Esophagus squamous epithelium (tissue), 5 donors: ENCODE measurements around the gene NUTF2. TPM values are rescaled to one million over a fixed set of nuclear protein-coding genes. Genes with fewer than 3 reads are reported as not detected.

Experiments used
- DNase-seq: peaks from one replicate; lab custom pipeline; 2025; lab: John Stamatoyannopoulos, UW
- H3K27ac ChIP-seq, 4 donors: fragments of 200-600 bp; sonication (generic); one replicate each; pipeline ENCODE4 v1.5.1; 2016 to 2019; ENCODE audit warnings: mild to moderate bottlenecking in 1 of 4
- H3K27me3 ChIP-seq, 4 donors: fragments of 200-600 bp; sonication (generic); 1 replicate in 3 of 4; 2 replicates in 1 of 4; pipeline versions ENCODE4 v1.5.1 to v1.6.0; 2017 to 2021; ENCODE audit warnings: antibody characterized with exemption in 1 of 4
- H3K36me3 ChIP-seq, 3 donors: fragments of 200-600 bp; sonication (generic); one replicate each; pipeline ENCODE4 v1.5.1; 2016 to 2019
- H3K4me1 ChIP-seq, 3 donors: fragments of 200-600 bp; sonication (generic); one replicate each; pipeline ENCODE4 v1.5.1; 2017 to 2019
- H3K4me3 ChIP-seq, 4 donors: fragments of 200-600 bp; sonication (generic); 1 replicate in 3 of 4; 2 replicates in 1 of 4; pipeline ENCODE4 v1.5.1; 2016 to 2019; ENCODE audit warnings: mild to moderate bottlenecking in 2 of 4, moderate library complexity in 1 of 4
- H3K9me3 ChIP-seq, 3 donors: fragments of 200-600 bp; sonication (generic); one replicate each; pipeline ENCODE4 v1.5.1; 2016 to 2019
- POLR2A ChIP-seq, 4 donors: fragments of 450-650 bp; IDR thresholded peaks; one replicate each; pipeline ENCODE4 v1.6.1; 2017; ENCODE audit warnings: antibody characterized with exemption in 4 of 4, mild to moderate bottlenecking in 4 of 4, moderate library complexity in 3 of 4
- WGBS, 2 donors: methylation state at CpG; one replicate each; pipeline ENCODE4 v1.1.5; 2018; 5-methylcytosine and 5-hydroxymethylcytosine counted together
- intact Hi-C: fragments of 100-400 bp; cut with DNase I; formaldehyde crosslinking; loops from one replicate; pipeline ENCODE4 v1.15.0; 2022
- total RNA-seq, 4 donors: library from RNA; depleted of rRNA; stranded (reverse); fragments of >200 nt; gene quantifications; one replicate each; pipeline ENCODE4 v1.1.0, GENCODE V29; 2016
- TF ChIP-seq, protein P1 (sequence below), 6 experiments: fragments of 450-650 bp in 4 of 6; fragments of 200-600 bp in 2 of 6; sonication (generic) in 2 of 6; IDR thresholded peaks; one replicate each; pipeline ENCODE4 v1.5.1; 2016 to 2019; ENCODE audit warnings: antibody characterized with exemption in 6 of 6, mild to moderate bottlenecking in 4 of 6, moderate library complexity in 4 of 6
- donor health status: DM: yes; HTN: yes; CAD: no.

NUTF2 gene
- total RNA-seq, 4 donors from 2014 or later: 41.4 to 85.1 (median 63.7) TPM

DNA sequence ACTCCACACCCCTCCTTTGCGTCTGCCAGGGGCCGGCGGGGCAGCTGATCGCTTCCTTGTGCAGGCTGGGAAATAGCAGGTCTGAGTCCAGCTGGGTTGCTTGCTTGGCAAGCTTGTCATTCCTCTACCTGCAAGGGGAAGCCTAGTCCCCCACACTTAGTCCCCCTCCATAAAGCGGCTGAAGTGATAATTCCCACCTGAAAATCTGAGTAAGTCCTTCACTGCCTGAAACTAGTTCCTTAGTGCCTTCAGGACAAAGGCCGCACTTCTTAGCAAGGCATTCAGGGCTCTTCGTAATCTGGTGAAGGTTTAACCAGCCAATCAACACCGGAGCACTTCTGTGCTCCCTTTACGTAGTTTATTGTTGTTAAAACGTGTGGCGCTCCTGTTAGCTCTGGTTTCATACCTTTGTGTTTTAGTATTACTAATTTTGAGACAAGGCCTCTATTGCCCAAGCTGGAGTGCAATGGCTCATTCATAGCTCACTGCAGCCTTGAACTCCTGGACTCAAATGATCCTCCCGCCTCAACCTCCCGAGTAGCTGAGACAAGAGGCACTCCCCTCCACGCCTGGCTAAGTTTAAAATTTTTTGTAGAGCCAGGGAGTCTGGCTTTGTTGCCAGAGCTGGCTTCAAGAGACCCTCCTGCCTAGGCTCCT lies 47.1 kb downstream of the NUTF2 start:
- no peak for DNase-seq
- Histone ChIP-seq H3K27me3 (no peaks in the 10 kb centered on the region), H3K36me3 (no peaks in the 10 kb centered on the region), H3K4me1 (peaks cover 25 to 63% (median 50%) of the 10 kb centered on the region in 3 donors), H3K4me3 (peak overlapping the region; percentile 76 to 99 (median 95)), H3K27ac (peak overlapping the region; percentile 93 to 99 (median 98)), H3K9me3 (no peaks in the 10 kb centered on the region)
- no peak for TF ChIP-seq POLR2A (IDR thresholded peaks at IDR 0.05)
- TF ChIP-seq, protein P1, sequence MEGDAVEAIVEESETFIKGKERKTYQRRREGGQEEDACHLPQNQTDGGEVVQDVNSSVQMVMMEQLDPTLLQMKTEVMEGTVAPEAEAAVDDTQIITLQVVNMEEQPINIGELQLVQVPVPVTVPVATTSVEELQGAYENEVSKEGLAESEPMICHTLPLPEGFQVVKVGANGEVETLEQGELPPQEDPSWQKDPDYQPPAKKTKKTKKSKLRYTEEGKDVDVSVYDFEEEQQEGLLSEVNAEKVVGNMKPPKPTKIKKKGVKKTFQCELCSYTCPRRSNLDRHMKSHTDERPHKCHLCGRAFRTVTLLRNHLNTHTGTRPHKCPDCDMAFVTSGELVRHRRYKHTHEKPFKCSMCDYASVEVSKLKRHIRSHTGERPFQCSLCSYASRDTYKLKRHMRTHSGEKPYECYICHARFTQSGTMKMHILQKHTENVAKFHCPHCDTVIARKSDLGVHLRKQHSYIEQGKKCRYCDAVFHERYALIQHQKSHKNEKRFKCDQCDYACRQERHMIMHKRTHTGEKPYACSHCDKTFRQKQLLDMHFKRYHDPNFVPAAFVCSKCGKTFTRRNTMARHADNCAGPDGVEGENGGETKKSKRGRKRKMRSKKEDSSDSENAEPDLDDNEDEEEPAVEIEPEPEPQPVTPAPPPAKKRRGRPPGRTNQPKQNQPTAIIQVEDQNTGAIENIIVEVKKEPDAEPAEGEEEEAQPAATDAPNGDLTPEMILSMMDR (IDR thresholded peaks at IDR 0.05): no peak
- intact Hi-C loops: no loop called here
- 21% methylated on average over 10 to 11 of the region's 14 CpGs for WGBS, 2 donors

GRCh38 chr16:67897231-67897630 lies 50.5 kb downstream of the NUTF2 start:
- TF ChIP-seq, protein P1 (IDR thresholded peaks at IDR 0.05): no peak
- no peak for TF ChIP-seq POLR2A (IDR thresholded peaks at IDR 0.05)
- WGBS, 2 donors: 63 to 78% methylated on average over 3 of the region's 3 CpGs
- no peaks in the 10 kb centered on the region for H3K27me3 ChIP-seq
- H3K36me3 ChIP-seq: peaks cover 0 to 16% (median 0%) of the 10 kb centered on the region in 3 donors
- no peak for DNase-seq
- no peaks in the 10 kb centered on the region for H3K9me3 ChIP-seq
- peaks cover 25 to 63% (median 48%) of the 10 kb centered on the region in 3 donors for H3K4me1 ChIP-seq
- H3K27ac ChIP-seq: peak overlapping the region in 2 of 4 donors; percentile 47 to 62
- intact Hi-C loops: no loop called here
- no peak overlapping the region for H3K4me3 ChIP-seq

DNA sequence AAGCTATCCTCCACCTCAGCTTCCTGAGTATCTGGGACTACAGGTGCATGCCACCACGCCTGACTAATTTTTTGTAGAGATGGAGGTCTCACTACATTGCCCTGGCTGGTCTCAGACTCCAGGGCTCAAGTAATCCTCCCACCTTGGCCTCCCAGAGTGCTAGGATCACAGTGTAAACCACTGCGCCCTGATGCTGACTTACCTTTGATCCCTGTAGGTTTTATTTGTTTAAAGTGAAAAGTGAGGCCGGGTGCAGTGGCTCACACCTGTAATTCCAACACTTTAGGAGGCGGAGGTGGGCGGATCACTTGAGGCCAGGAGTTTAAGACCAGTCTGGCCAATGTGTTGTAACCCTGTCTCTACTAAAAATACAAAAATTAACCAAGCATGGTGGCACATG lies 55.0 kb downstream of the NUTF2 start:
- H3K9me3 ChIP-seq: no peaks in the 10 kb centered on the region
- 93 to 96% methylated on average over 3 to 5 of the region's 5 CpGs for WGBS, 2 donors
- intact Hi-C loops: no loop called here
- H3K27me3 ChIP-seq: no peaks in the 10 kb centered on the region
- TF ChIP-seq, protein P1 (IDR thresholded peaks at IDR 0.05): no peak
- no peak for TF ChIP-seq POLR2A (IDR thresholded peaks at IDR 0.05)
- no peak for DNase-seq
- peaks cover 0 to 45% (median 0%) of the 10 kb centered on the region in 3 donors for H3K36me3 ChIP-seq
- H3K27ac ChIP-seq: no peak overlapping the region
- peaks cover 11 to 23% (median 17%) of the 10 kb centered on the region in 3 donors for H3K4me1 ChIP-seq
- H3K4me3 ChIP-seq: no peak overlapping the region

- intact Hi-C loops: no loop called here
- Histone ChIP-seq H3K4me3 (no peak overlapping the region), H3K27ac (peak overlapping the region in 1 of 4 donors; percentile 21), H3K9me3 (no peaks in the 10 kb centered on the region), H3K36me3 (peaks cover 0 to 45% (median 0%) of the 10 kb centered on the region in 3 donors), H3K27me3 (no peaks in the 10 kb centered on the region), H3K4me1 (peaks cover 0 to 12% (median 6%) of the 10 kb centered on the region in 3 donors)
- TF ChIP-seq, protein P1 (IDR thresholded peaks at IDR 0.05): no peak
- no peak for TF ChIP-seq POLR2A (IDR thresholded peaks at IDR 0.05)
- DNase-seq: no peak
- WGBS, 2 donors: 83 to 88% methylated on average over 3 to 4 of the region's 4 CpGs
These were observed 56.1 kb downstream of the NUTF2 start for GRCh38 chr16:67902831-67903230.

DNA sequence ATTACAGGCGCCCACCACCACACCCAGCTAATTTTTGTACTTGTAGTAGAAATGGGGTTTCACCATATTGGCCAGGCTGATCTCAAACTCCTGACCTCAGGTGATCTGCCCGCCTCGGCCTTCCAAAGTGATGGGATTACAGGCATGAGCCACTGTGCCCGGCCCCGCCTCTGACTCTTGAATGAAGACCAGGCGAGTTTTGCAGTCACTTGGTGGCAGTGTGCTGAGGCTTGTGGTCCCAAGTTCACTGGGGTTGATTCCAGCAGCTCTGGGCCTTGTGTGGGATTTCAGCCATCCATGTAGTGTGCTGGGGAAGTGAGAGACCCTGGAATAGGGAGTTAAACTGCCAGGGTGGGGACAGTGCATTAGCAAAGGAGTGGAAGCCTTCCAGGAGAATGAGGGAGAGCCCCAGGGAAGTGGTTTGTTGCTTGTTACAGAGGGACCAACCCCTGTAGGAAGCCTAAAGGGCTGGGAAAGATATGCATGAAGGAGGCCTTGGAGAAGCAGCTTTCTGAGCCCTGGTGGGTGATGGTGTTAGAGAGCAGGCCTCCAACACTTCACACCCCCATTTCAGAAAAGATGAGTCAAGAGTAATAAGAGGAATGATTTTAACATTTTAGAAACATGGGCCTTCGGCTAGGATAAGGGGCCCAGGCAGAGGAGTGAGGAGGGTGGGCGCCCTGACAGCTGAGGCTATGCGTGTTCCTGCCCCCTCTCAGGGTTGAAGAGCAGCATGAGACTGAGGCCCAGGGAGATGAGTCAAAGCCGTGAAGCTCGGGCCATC lies 60.9 kb downstream of the NUTF2 start:
- WGBS, 2 donors: 83 to 84% methylated on average over 7 to 9 of the region's 11 CpGs
- Histone ChIP-seq H3K4me1 (peaks cover 0 to 13% (median 0%) of the 10 kb centered on the region in 3 donors), H3K4me3 (no peak overlapping the region), H3K27ac (no peak overlapping the region), H3K36me3 (peaks cover 0 to 69% (median 21%) of the 10 kb centered on the region in 3 donors), H3K27me3 (no peaks in the 10 kb centered on the region), H3K9me3 (no peaks in the 10 kb centered on the region)
- TF ChIP-seq POLR2A (IDR thresholded peaks at IDR 0.05): no peak
- TF ChIP-seq, protein P1 (IDR thresholded peaks at IDR 0.05): no peak
- DNase-seq: no peak
- intact Hi-C loops: no loop called here
